ENCODE measurements around the gene PPP2R2B.

GRCh38 chr5:146618434-146618833, 260.1 kb downstream of the PPP2R2B start:
- no peak for TF ChIP-seq ZNF274 (IDR thresholded peaks at IDR 0.05; ENCODE audit: low read depth, low read length)
- TF ChIP-seq YY1 (IDR thresholded peaks at IDR 0.05; ENCODE audit: insufficient read depth, insufficient read length), result no peak

All from NT2/D1 (cell line).